ENCODE measurements around the gene ENTPD6.

Gene ENTPD6

GRCh38 chr20:25195014-25195961 lies at the start of gene ENTPD6:
Gene ENTPD6 (plus strand): TSS chr20:25195712. CDS start chr20:25206537, 10,825 bp downstream.
- peak; percentile 88 for DNase-seq (ENCODE audit: low read depth, low spot score)
- in situ Hi-C loops (cut with HindIII; ENCODE audit: low sequenced_read_pairs): no loop called here
- TF ChIP-seq CTCF (IDR thresholded peaks at IDR 0.05; ENCODE audit: low read depth, low read length): peak; percentile 46
- H3K4me3 ChIP-seq (ENCODE audit: low read depth, low read length): peak within 1 kb of the TSS; percentile 93

GRCh38 chr20:25146976-25147375 lies 48.5 kb upstream of the ENTPD6 start:
- no peak for DNase-seq (ENCODE audit: low read depth, low spot score)
- TF ChIP-seq CTCF (IDR thresholded peaks at IDR 0.05; ENCODE audit: low read depth, low read length): no peak
- in situ Hi-C loops (cut with HindIII; ENCODE audit: low sequenced_read_pairs): no loop called here

GRCh38 chr20:25147716-25148115 lies 47.8 kb upstream of the ENTPD6 start:
- no peak for TF ChIP-seq CTCF (IDR thresholded peaks at IDR 0.05; ENCODE audit: low read depth, low read length)
- no peak for DNase-seq (ENCODE audit: low read depth, low spot score)
- H3K4me3 ChIP-seq (ENCODE audit: low read depth, low read length): no peak overlapping the region
- in situ Hi-C loops (cut with HindIII; ENCODE audit: low sequenced_read_pairs): no loop called here

More at GRCh38 chr20:25146976-25147375, 48.5 kb upstream of the ENTPD6 start:
- no peak overlapping the region for H3K4me3 ChIP-seq (ENCODE audit: low read depth, low read length)

GRCh38 chr20:25148181-25148981 lies 47.1 kb upstream of the ENTPD6 start:
- DNase-seq (ENCODE audit: low read depth, low spot score): peak; percentile 37
- no peak for TF ChIP-seq CTCF (IDR thresholded peaks at IDR 0.05; ENCODE audit: low read depth, low read length)
- in situ Hi-C loops (cut with HindIII; ENCODE audit: low sequenced_read_pairs): no loop called here
- H3K4me3 ChIP-seq (ENCODE audit: low read depth, low read length): peak overlapping the region; percentile 32

- in situ Hi-C loops (cut with HindIII; ENCODE audit: low sequenced_read_pairs): no loop called here
- no peak for DNase-seq (ENCODE audit: low read depth, low spot score)
- no peak for TF ChIP-seq CTCF (IDR thresholded peaks at IDR 0.05; ENCODE audit: low read depth, low read length)
- no peak overlapping the region for H3K4me3 ChIP-seq (ENCODE audit: low read depth, low read length)
Observed at GRCh38 chr20:25148982-25149846, 46.3 kb upstream of the ENTPD6 start.

GRCh38 chr20:25150016-25150415 lies 45.5 kb upstream of the ENTPD6 start:
- in situ Hi-C loops (cut with HindIII; ENCODE audit: low sequenced_read_pairs): no loop called here
- no peak for TF ChIP-seq CTCF (IDR thresholded peaks at IDR 0.05; ENCODE audit: low read depth, low read length)
- DNase-seq (ENCODE audit: low read depth, low spot score): no peak
- H3K4me3 ChIP-seq (ENCODE audit: low read depth, low read length): no peak overlapping the region

Data from astrocyte of the spinal cord (primary cell).